Neuronal stem cell (in vitro differentiated cells): ENCODE measurements around the gene BRPF3.

Experiments used
- DNase-seq: peaks from one replicate; pipeline ENCODE4 v3.0.0-alpha.2; 2013; ENCODE audit warnings: low spot score
- H2AFZ ChIP-seq: one replicate; pipeline ENCODE4 v1.6.1; 2013; ENCODE audit warnings: mild to moderate bottlenecking, low read length, inconsistent platforms
- H2AK5ac ChIP-seq: 2 replicates; pipeline ENCODE4 v1.6.1; 2013; ENCODE audit warnings: low read depth, mild to moderate bottlenecking, inconsistent platforms, low read length, moderate library complexity, mixed read lengths
- H2BK120ac ChIP-seq: 2 replicates; pipeline ENCODE4 v1.6.1; 2013; ENCODE audit warnings: low read depth, mild to moderate bottlenecking, inconsistent platforms, low read length, moderate library complexity, mixed read lengths
- H2BK12ac ChIP-seq: one replicate; pipeline ENCODE4 v1.6.1; 2013; ENCODE audit warnings: low read length, inconsistent platforms
- H2BK15ac ChIP-seq: 2 replicates; pipeline ENCODE4 v1.6.1; 2013; ENCODE audit warnings: mild to moderate bottlenecking, low read length, inconsistent platforms, mixed read lengths
- H2BK5ac ChIP-seq: one replicate; pipeline ENCODE4 v1.6.1; 2013; ENCODE audit warnings: inconsistent platforms, mild to moderate bottlenecking, low read length, moderate library complexity
- H3K14ac ChIP-seq: one replicate; pipeline ENCODE4 v1.6.1; 2013; ENCODE audit warnings: low read length, inconsistent platforms
- H3K18ac ChIP-seq: 2 replicates; pipeline ENCODE4 v1.6.1; 2013; ENCODE audit warnings: low read length, inconsistent platforms
- H3K23ac ChIP-seq: 2 replicates; pipeline ENCODE4 v1.6.1; 2013; ENCODE audit warnings: low read depth, mild to moderate bottlenecking, mixed read lengths, low read length, inconsistent platforms; ENCODE audit not compliant: poor library complexity
- H3K27ac ChIP-seq: replicated peaks from 3 replicates; pipeline ENCODE4 v1.5.1; 2013; ENCODE audit warnings: low read length, inconsistent platforms
- H3K27me3 ChIP-seq, 3 experiments: 2 replicates each; pipeline ENCODE4 v1.6.1; 2013; ENCODE audit warnings: low read length in 3 of 3, mild to moderate bottlenecking in 2 of 3, inconsistent platforms in 1 of 3, low read depth in 1 of 3, mixed read lengths in 1 of 3, moderate library complexity in 1 of 3; ENCODE audit not compliant: control insufficient read depth in 3 of 3, insufficient read depth in 3 of 3
- H3K36me3 ChIP-seq, 2 donors: replicated peaks in 1 of 2; 2 replicates each; pipeline ENCODE4 v1.6.1; 2013; ENCODE audit warnings: low read length in 2 of 2; ENCODE audit not compliant: control insufficient read depth in 2 of 2, insufficient read depth in 2 of 2
- H3K4ac ChIP-seq: 2 replicates; pipeline ENCODE4 v1.6.1; 2013; ENCODE audit warnings: inconsistent platforms, mild to moderate bottlenecking, low read length, moderate library complexity
- H3K4me1 ChIP-seq, 2 donors: 1 replicate in 1 of 2; 2 replicates in 1 of 2; pipeline ENCODE4 v1.6.1; 2013; ENCODE audit warnings: low read length in 2 of 2, low read depth in 1 of 2; ENCODE audit not compliant: control insufficient read depth in 2 of 2, insufficient read depth in 1 of 2
- H3K4me2 ChIP-seq: one replicate; pipeline ENCODE4 v1.6.1; 2013; ENCODE audit warnings: mild to moderate bottlenecking, low read length, inconsistent platforms; ENCODE audit not compliant: insufficient read depth, poor library complexity, severe bottlenecking
- H3K4me3 ChIP-seq, 2 donors: 2 replicates each; pipeline ENCODE4 v1.5.1; 2013; ENCODE audit warnings: low read length in 2 of 2, mild to moderate bottlenecking in 2 of 2, inconsistent platforms in 1 of 2, moderate library complexity in 1 of 2
- H3K79me1 ChIP-seq: one replicate; pipeline ENCODE4 v1.6.1; 2013; ENCODE audit warnings: low read depth, mild to moderate bottlenecking, inconsistent platforms, low read length, moderate library complexity
- H3K9ac ChIP-seq: one replicate; pipeline ENCODE4 v1.6.1; 2013; ENCODE audit warnings: mild to moderate bottlenecking, low read depth, low read length, inconsistent platforms; ENCODE audit not compliant: poor library complexity
- H3K9me3 ChIP-seq, 2 donors: replicated peaks in 1 of 2; 2 replicates each; pipeline versions ENCODE3 to v1.6.1; 2013; ENCODE audit warnings: low read length in 2 of 2, mild to moderate bottlenecking in 2 of 2, inconsistent platforms in 1 of 2, low read depth in 1 of 2, mixed read lengths in 1 of 2, moderate library complexity in 1 of 2; ENCODE audit not compliant: control insufficient read depth in 2 of 2, insufficient read depth in 1 of 2
- H4K8ac ChIP-seq: one replicate; pipeline ENCODE4 v1.6.1; 2013; ENCODE audit warnings: low read depth, mild to moderate bottlenecking, inconsistent platforms, low read length, moderate library complexity
- H4K91ac ChIP-seq: one replicate; pipeline ENCODE4 v1.6.1; 2013; ENCODE audit warnings: low read length, low read depth, mild to moderate bottlenecking, inconsistent platforms; ENCODE audit not compliant: poor library complexity
- WGBS, 2 donors: extraction: QIAGEN DNeasy Blood & Tissue Kit; methylation state at CpG; one replicate each; pipeline ENCODE4 v1.1.7; 2013; ENCODE audit warnings: missing lambda C conversion rate in 2 of 2, mixed read lengths in 1 of 2; ENCODE audit not compliant: insufficient read length in 2 of 2, insufficient replicate concordance in 1 of 2; ENCODE audit errors: extremely low coverage in 2 of 2; 5-methylcytosine and 5-hydroxymethylcytosine counted together

Gene BRPF3

DNA sequence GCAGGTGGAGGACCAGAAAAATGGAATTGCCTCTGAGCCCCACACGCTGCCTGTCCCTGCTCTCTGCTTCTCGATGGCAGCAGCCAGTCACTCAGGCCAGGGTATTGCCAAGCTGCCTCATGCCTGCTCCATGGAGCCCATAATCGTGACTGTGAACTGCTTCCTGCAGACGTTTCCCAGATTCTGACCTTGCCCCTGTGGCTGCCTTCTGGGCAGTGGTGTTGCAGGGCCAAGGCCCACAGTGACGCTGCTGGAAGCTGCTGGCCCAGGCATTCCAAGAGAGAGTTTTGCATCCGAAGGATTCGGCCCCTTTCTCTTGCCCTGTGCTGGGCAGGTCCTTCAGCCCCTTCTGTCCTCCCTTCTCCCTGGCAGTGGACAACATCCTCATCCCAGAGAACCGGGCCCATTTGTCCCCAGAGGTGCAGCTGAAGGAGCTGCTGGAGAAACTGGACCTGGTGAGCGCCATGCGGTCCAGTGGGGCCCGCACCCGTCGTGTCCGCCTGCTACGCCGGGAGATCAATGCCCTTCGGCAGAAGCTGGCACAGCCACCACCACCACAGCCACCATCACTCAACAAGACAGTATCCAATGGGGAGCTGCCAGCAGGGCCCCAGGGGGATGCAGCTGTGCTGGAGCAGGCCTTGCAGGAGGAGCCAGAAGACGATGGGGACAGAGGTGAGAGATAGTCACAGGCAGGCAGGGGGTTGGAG lies 14.5 kb downstream of the BRPF3 start:
- Histone ChIP-seq H2BK12ac (no peak overlapping the region), H3K23ac (no peak overlapping the region), H3K79me1 (peaks cover 4% of the 10 kb centered on the region), H3K27ac (no peak overlapping the region), H3K27me3 (no peaks in the 10 kb centered on the region), H3K14ac (no peak overlapping the region), H2BK120ac (no peak overlapping the region), H2AFZ (no peak overlapping the region), H3K36me3 (peaks cover 64 to 98% of the 10 kb centered on the region in 2 donors), H3K9me3 (no peaks in the 10 kb centered on the region), H3K4me2 (no peak overlapping the region), H4K91ac (no peak overlapping the region), H2BK15ac (no peak overlapping the region), H2AK5ac (no peak overlapping the region), H3K18ac (no peak overlapping the region), H4K8ac (no peak overlapping the region), H3K4ac (no peak overlapping the region), H3K4me1 (no peaks in the 10 kb centered on the region), H2BK5ac (no peak overlapping the region), H3K9ac (peak overlapping the region; percentile 32), H3K4me3 (no peak overlapping the region)
- no CpG with 5 or more reads among the region's 18 CpGs for WGBS, 2 donors
- no peak for DNase-seq

GRCh38 chr6:36216559-36216958 lies 20.0 kb downstream of the BRPF3 start:
- no peaks in the 10 kb centered on the region for H3K27me3 ChIP-seq
- no peak overlapping the region for H3K27ac ChIP-seq
- no peak overlapping the region for H2BK120ac ChIP-seq
- H2AFZ ChIP-seq: no peak overlapping the region
- no peak overlapping the region for H3K18ac ChIP-seq
- no peak overlapping the region for H2AK5ac ChIP-seq
- H2BK15ac ChIP-seq: no peak overlapping the region
- no peak overlapping the region for H4K8ac ChIP-seq
- no peak overlapping the region for H3K4me2 ChIP-seq
- H3K79me1 ChIP-seq: no peaks in the 10 kb centered on the region
- H4K91ac ChIP-seq: no peak overlapping the region
- no peak for DNase-seq
- no peak overlapping the region for H2BK5ac ChIP-seq
- no peak overlapping the region for H3K9ac ChIP-seq
- no peak overlapping the region for H2BK12ac ChIP-seq
- H3K36me3 ChIP-seq: peaks cover 51 to 97% of the 10 kb centered on the region in 2 donors
- WGBS, 2 donors: no CpG with 5 or more reads among the region's 2 CpGs
- H3K14ac ChIP-seq: no peak overlapping the region
- no peak overlapping the region for H3K23ac ChIP-seq
- no peak overlapping the region for H3K4ac ChIP-seq
- no peaks in the 10 kb centered on the region for H3K4me1 ChIP-seq
- H3K4me3 ChIP-seq: no peak overlapping the region
- H3K9me3 ChIP-seq: no peaks in the 10 kb centered on the region

GRCh38 chr6:36217188-36217587 lies 20.6 kb downstream of the BRPF3 start:
- Histone ChIP-seq H2BK15ac (no peak overlapping the region), H3K18ac (no peak overlapping the region), H4K8ac (no peak overlapping the region), H3K79me1 (no peaks in the 10 kb centered on the region), H3K9me3 (no peaks in the 10 kb centered on the region), H3K27me3 (no peaks in the 10 kb centered on the region), H2BK12ac (no peak overlapping the region), H2BK5ac (no peak overlapping the region), H2BK120ac (no peak overlapping the region), H3K4ac (no peak overlapping the region), H3K36me3 (peaks cover 50 to 97% of the 10 kb centered on the region in 2 donors), H3K4me1 (no peaks in the 10 kb centered on the region), H3K14ac (no peak overlapping the region), H3K23ac (no peak overlapping the region), H3K9ac (no peak overlapping the region), H2AFZ (no peak overlapping the region), H3K27ac (no peak overlapping the region), H3K4me3 (no peak overlapping the region), H2AK5ac (no peak overlapping the region), H4K91ac (no peak overlapping the region), H3K4me2 (no peak overlapping the region)
- WGBS, 2 donors: no CpG with 5 or more reads among the region's 3 CpGs
- DNase-seq: no peak

DNA sequence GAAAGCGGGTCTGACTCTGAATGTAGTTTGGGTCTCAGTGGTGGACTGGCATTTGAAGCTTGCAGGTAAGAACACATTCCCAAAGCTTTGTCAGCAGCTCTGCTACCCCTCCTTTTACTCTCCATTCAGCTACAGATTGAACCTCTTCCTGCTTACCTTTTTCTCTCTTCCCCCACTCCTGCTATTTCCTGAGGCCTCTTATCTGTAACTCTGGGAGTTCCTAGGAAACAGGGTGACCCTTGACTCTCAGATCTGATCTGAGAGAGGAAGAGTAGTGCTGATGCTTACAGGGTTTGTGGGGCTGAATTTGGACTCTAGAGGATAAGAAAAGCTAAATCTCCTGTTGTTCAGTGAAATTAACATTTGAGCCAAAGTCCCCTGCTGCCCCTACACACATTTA lies 21.4 kb downstream of the BRPF3 start:
- no peak overlapping the region for H3K4ac ChIP-seq
- H4K91ac ChIP-seq: no peak overlapping the region
- no peaks in the 10 kb centered on the region for H3K4me1 ChIP-seq
- no peak overlapping the region for H3K27ac ChIP-seq
- no CpG with 5 or more reads among the region's 1 CpG for WGBS, 2 donors
- H3K9me3 ChIP-seq: no peaks in the 10 kb centered on the region
- H2AFZ ChIP-seq: no peak overlapping the region
- no peak overlapping the region for H3K18ac ChIP-seq
- no peak overlapping the region for H2BK120ac ChIP-seq
- no peak overlapping the region for H3K9ac ChIP-seq
- H3K36me3 ChIP-seq: peaks cover 52 to 99% of the 10 kb centered on the region in 2 donors
- H2BK15ac ChIP-seq: no peak overlapping the region
- H3K79me1 ChIP-seq: no peaks in the 10 kb centered on the region
- no peak overlapping the region for H2AK5ac ChIP-seq
- H4K8ac ChIP-seq: no peak overlapping the region
- H3K27me3 ChIP-seq: no peaks in the 10 kb centered on the region
- H2BK5ac ChIP-seq: no peak overlapping the region
- DNase-seq: no peak
- H3K23ac ChIP-seq: no peak overlapping the region
- no peak overlapping the region for H3K14ac ChIP-seq
- H2BK12ac ChIP-seq: no peak overlapping the region
- H3K4me2 ChIP-seq: no peak overlapping the region
- peak overlapping the region in 1 of 2 donors; percentile 48 for H3K4me3 ChIP-seq
